ENCODE results near the gene ELAVL4. TPM values are rescaled to one million over a fixed set of nuclear protein-coding genes. Genes with fewer than 3 reads are reported as not detected.

ELAVL4 gene
- total and polyA plus RNA-seq, 7 donors = 0.03 TPM; not detected in 6

- ATAC-seq (no peak), DNase-seq (no peak)
- no peaks in the 10 kb centered on the region for H3K9me3 ChIP-seq
- no peak overlapping the region for H3K4me3 ChIP-seq
- intact Hi-C loops (cut with DNase I) = no loop called here
- H3K27me3 ChIP-seq (ENCODE audit: insufficient read depth in 3 of 3, low read length in 2 of 3) = peaks cover 8 to 33% (median 9%) of the 10 kb centered on the region in 3 donors
- H3K36me3 ChIP-seq (ENCODE audit: insufficient read depth in 1 of 2, low read depth in 1 of 2) = no peaks in the 10 kb centered on the region
- TF ChIP-seq CTCF (IDR thresholded peaks at IDR 0.05) = no peak
- 2 to 4% (median 4%) methylated on average over 7 of the region's 7 CpGs for WGBS, 3 donors
- no peaks in the 10 kb centered on the region for H3K4me1 ChIP-seq
- H3K27ac ChIP-seq = no peak overlapping the region
Observed at GRCh38 chr1:50110656-50111055, 1.9 kb downstream of the ELAVL4 start.

- no peaks in the 10 kb centered on the region for H3K9me3 ChIP-seq
- WGBS, 3 donors = 65 to 76% (median 72%) methylated on average over 3 of the region's 3 CpGs
- ATAC-seq = no peak
- H3K27me3 ChIP-seq (ENCODE audit: insufficient read depth in 3 of 3, low read length in 2 of 3) = peaks cover 8 to 33% (median 9%) of the 10 kb centered on the region in 3 donors
- H3K4me1 ChIP-seq = no peaks in the 10 kb centered on the region
- DNase-seq = no peak
- H3K4me3 ChIP-seq = no peak overlapping the region
- no peak for TF ChIP-seq CTCF (IDR thresholded peaks at IDR 0.05)
- H3K27ac ChIP-seq = no peak overlapping the region
- intact Hi-C loops (cut with DNase I) = no loop called here
- H3K36me3 ChIP-seq (ENCODE audit: insufficient read depth in 1 of 2, low read depth in 1 of 2) = no peaks in the 10 kb centered on the region
Observed at GRCh38 chr1:50111503-50111902, 2.8 kb downstream of the ELAVL4 start.

- no peak for TF ChIP-seq CTCF (IDR thresholded peaks at IDR 0.05)
- WGBS, 3 donors = 80 to 89% (median 81%) methylated on average over 3 of the region's 3 CpGs
Observed at GRCh38 chr1:50112193-50112592, 3.5 kb downstream of the ELAVL4 start.

GRCh38 chr1:50123071-50123470, 14.4 kb downstream of the ELAVL4 start:
- Histone ChIP-seq H3K27ac (no peak overlapping the region), H3K9me3 (no peaks in the 10 kb centered on the region), H3K36me3 (ENCODE audit: insufficient read depth in 1 of 2, low read depth in 1 of 2) (no peaks in the 10 kb centered on the region), H3K27me3 (ENCODE audit: insufficient read depth in 3 of 3, low read length in 2 of 3) (peaks cover 0 to under 1% (median 0%) of the 10 kb centered on the region in 3 donors), H3K4me1 (no peaks in the 10 kb centered on the region), H3K4me3 (no peak overlapping the region)
- DNase-seq (no peak), ATAC-seq (no peak)
- TF ChIP-seq CTCF (IDR thresholded peaks at IDR 0.05) = no peak
- intact Hi-C loops (cut with DNase I) = no loop called here

More at GRCh38 chr1:50112193-50112592, 3.5 kb downstream of the ELAVL4 start:
- Histone ChIP-seq H3K27me3 (ENCODE audit: insufficient read depth in 3 of 3, low read length in 2 of 3) (peaks cover 8 to 33% (median 9%) of the 10 kb centered on the region in 3 donors), H3K9me3 (no peaks in the 10 kb centered on the region), H3K4me1 (no peaks in the 10 kb centered on the region), H3K27ac (no peak overlapping the region), H3K36me3 (ENCODE audit: insufficient read depth in 1 of 2, low read depth in 1 of 2) (no peaks in the 10 kb centered on the region), H3K4me3 (no peak overlapping the region)
- DNase-seq (no peak), ATAC-seq (no peak)
- intact Hi-C loops (cut with DNase I) = no loop called here
